Trophoblast cell (in vitro differentiated cells and primary cell): ENCODE data around the gene FAM193A.
A peak's percentile ranks its signal among the peaks of the same experiment; 100 is the strongest.

Source experiments
- DNase-seq, 2 donors: peaks; one replicate each; pipeline ENCODE4 v3.0.0-alpha.2; 2016
- H2AFZ ChIP-seq: 2 replicates; pipeline ENCODE4 v1.6.1; 2013; ENCODE audit warnings: low read length, moderate library complexity, mild to moderate bottlenecking; ENCODE audit not compliant: insufficient read depth, poor library complexity
- H2AK5ac ChIP-seq: 2 replicates; pipeline ENCODE4 v1.6.1; 2013; ENCODE audit warnings: mild to moderate bottlenecking, low read length
- H2BK120ac ChIP-seq: 2 replicates; pipeline ENCODE4 v1.6.1; 2013; ENCODE audit warnings: low read length, mild to moderate bottlenecking, moderate library complexity; ENCODE audit not compliant: insufficient read depth, poor library complexity
- H2BK12ac ChIP-seq: 2 replicates; pipeline ENCODE4 v1.6.1; 2013; ENCODE audit warnings: mild to moderate bottlenecking, low read length, moderate library complexity
- H2BK5ac ChIP-seq: 2 replicates; pipeline ENCODE4 v1.6.1; 2013; ENCODE audit warnings: low read length, low read depth, moderate library complexity, mild to moderate bottlenecking; ENCODE audit not compliant: poor library complexity
- H3K14ac ChIP-seq: 2 replicates; pipeline ENCODE4 v1.6.1; 2013; ENCODE audit warnings: mild to moderate bottlenecking, low read length
- H3K18ac ChIP-seq: 2 replicates; pipeline ENCODE4 v1.6.1; 2013; ENCODE audit warnings: mild to moderate bottlenecking, low read length
- H3K23ac ChIP-seq: 2 replicates; pipeline ENCODE4 v1.6.1; 2013; ENCODE audit warnings: low read length
- H3K27ac ChIP-seq: 2 replicates; pipeline ENCODE4 v1.5.1; 2013; ENCODE audit warnings: low read depth, mild to moderate bottlenecking, inconsistent platforms, low read length, moderate library complexity
- H3K27me3 ChIP-seq: 2 replicates; pipeline ENCODE4 v1.6.1; 2013; ENCODE audit warnings: inconsistent platforms, mild to moderate bottlenecking, low read length, moderate library complexity; ENCODE audit not compliant: insufficient read depth
- H3K36me3 ChIP-seq, 2 experiments: 1 replicate in 1 of 2; 2 replicates in 1 of 2; pipeline ENCODE4 v1.6.1; 2013; ENCODE audit warnings: low read length in 2 of 2, mild to moderate bottlenecking in 2 of 2, moderate library complexity in 1 of 2; ENCODE audit not compliant: insufficient read depth in 2 of 2, control insufficient read depth in 1 of 2
- H3K4ac ChIP-seq: 2 replicates; pipeline ENCODE4 v1.6.1; 2013; ENCODE audit warnings: low read depth, mild to moderate bottlenecking, low read length, moderate library complexity
- H3K4me1 ChIP-seq, 2 experiments: 1 replicate in 1 of 2; 2 replicates in 1 of 2; pipeline ENCODE4 v1.6.1; 2013; ENCODE audit warnings: low read length in 2 of 2, mild to moderate bottlenecking in 2 of 2, moderate library complexity in 1 of 2; ENCODE audit not compliant: insufficient read depth in 2 of 2, control insufficient read depth in 1 of 2
- H3K4me2 ChIP-seq: 2 replicates; pipeline ENCODE4 v1.6.1; 2013; ENCODE audit warnings: inconsistent platforms, mild to moderate bottlenecking, low read length, moderate library complexity
- H3K4me3 ChIP-seq: 2 replicates; pipeline ENCODE4 v1.5.1; 2013; ENCODE audit warnings: mild to moderate bottlenecking, low read depth, low read length, inconsistent platforms
- H3K79me1 ChIP-seq: one replicate; pipeline ENCODE4 v1.6.1; 2013; ENCODE audit warnings: low read length
- H3K79me2 ChIP-seq: 2 replicates; pipeline ENCODE4 v1.6.1; 2013; ENCODE audit warnings: low read length, mild to moderate bottlenecking; ENCODE audit not compliant: control insufficient read depth, insufficient read depth, poor library complexity
- H3K9ac ChIP-seq: 2 replicates; pipeline ENCODE4 v1.6.1; 2013; ENCODE audit warnings: mild to moderate bottlenecking, low read length
- H3K9me3 ChIP-seq: 2 replicates; pipeline ENCODE4 v1.6.1; 2013; ENCODE audit warnings: low read depth, mild to moderate bottlenecking, control low read depth, inconsistent platforms, low read length; ENCODE audit not compliant: insufficient read depth
- H4K12ac ChIP-seq: 2 replicates; pipeline ENCODE4 v1.6.1; 2013; ENCODE audit warnings: low read depth, mild to moderate bottlenecking, low read length, moderate library complexity
- H4K8ac ChIP-seq: 2 replicates; pipeline ENCODE4 v1.6.1; 2013; ENCODE audit warnings: low read depth, mild to moderate bottlenecking, low read length, moderate library complexity
- H4K91ac ChIP-seq: one replicate; pipeline ENCODE4 v1.6.1; 2013; ENCODE audit warnings: low read depth, mild to moderate bottlenecking, low read length, moderate library complexity
- WGBS: extraction: QIAGEN DNeasy Blood & Tissue Kit; methylation state at CpG from one replicate; pipeline ENCODE4 v1.1.7; 2013; ENCODE audit warnings: missing lambda C conversion rate; ENCODE audit not compliant: insufficient read length, insufficient coverage; ENCODE audit errors: extremely low coverage; 5-methylcytosine and 5-hydroxymethylcytosine counted together

Gene FAM193A

DNA sequence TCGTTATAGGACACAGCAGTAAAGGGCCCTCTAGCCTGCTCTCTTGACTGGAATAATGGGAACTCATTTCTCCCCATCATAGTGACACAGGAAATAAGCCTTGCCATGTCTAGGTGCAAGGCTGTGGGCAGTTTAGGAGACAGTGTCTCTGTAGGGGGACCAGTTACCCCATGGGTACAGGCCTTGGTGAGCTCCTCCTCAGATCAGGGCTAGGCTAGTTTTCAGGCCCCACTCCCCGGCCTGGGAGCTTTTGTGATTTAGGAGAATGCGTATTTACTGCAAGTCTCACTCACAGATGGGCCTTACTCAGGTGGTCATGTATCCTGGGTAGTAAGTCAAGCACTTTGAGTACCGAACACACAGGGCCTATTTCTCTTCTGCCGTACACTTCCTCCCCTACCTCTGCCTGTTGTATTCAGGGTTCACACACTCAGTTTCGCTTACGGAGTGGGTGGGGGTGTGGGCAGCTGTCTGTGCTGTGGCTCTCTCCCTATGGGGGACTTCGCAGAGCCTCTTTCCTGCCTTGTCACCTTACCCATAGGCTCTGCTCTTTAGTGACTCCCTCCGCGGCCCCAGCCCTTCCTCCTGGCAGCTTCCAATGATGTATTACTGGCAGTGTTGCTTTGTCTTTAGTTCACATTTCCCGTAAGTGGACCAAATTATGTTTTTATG lies 34.2 kb downstream of the FAM193A start:
- Histone ChIP-seq H3K27me3 (no peaks in the 10 kb centered on the region), H2BK5ac (no peak overlapping the region), H3K36me3 (peaks cover 0 to 2% of the 10 kb centered on the region in 2 experiments), H4K91ac (no peak overlapping the region), H3K27ac (no peak overlapping the region), H3K9ac (no peak overlapping the region), H2BK12ac (no peak overlapping the region), H3K4me2 (no peak overlapping the region), H3K23ac (no peak overlapping the region), H4K8ac (no peak overlapping the region), H3K4me1 (peaks cover 0 to 3% of the 10 kb centered on the region in 2 experiments), H2BK120ac (no peak overlapping the region), H2AFZ (no peak overlapping the region), H3K79me2 (peaks cover 12% of the 10 kb centered on the region), H2AK5ac (no peak overlapping the region), H3K14ac (no peak overlapping the region), H3K18ac (no peak overlapping the region), H3K9me3 (peaks cover 3% of the 10 kb centered on the region), H4K12ac (no peak overlapping the region), H3K4me3 (no peak overlapping the region), H3K4ac (peak overlapping the region; percentile 61), H3K79me1 (no peaks in the 10 kb centered on the region)
- WGBS = no CpG with 5 or more reads among the region's 11 CpGs
- no peak for DNase-seq

- Histone ChIP-seq H3K27ac (no peak overlapping the region), H3K4me2 (no peak overlapping the region), H3K4me3 (no peak overlapping the region), H3K4ac (no peak overlapping the region), H3K23ac (no peak overlapping the region), H2BK5ac (no peak overlapping the region), H4K12ac (no peak overlapping the region), H3K79me1 (no peaks in the 10 kb centered on the region), H3K27me3 (no peaks in the 10 kb centered on the region), H4K8ac (no peak overlapping the region), H3K18ac (no peak overlapping the region), H3K4me1 (peaks cover 0 to 3% of the 10 kb centered on the region in 2 experiments), H3K36me3 (peaks cover 0 to 4% of the 10 kb centered on the region in 2 experiments), H4K91ac (no peak overlapping the region), H3K14ac (no peak overlapping the region), H2BK120ac (no peak overlapping the region), H2BK12ac (no peak overlapping the region), H2AK5ac (no peak overlapping the region), H2AFZ (no peak overlapping the region), H3K79me2 (peaks cover 12% of the 10 kb centered on the region), H3K9me3 (peaks cover 3% of the 10 kb centered on the region), H3K9ac (no peak overlapping the region)
- DNase-seq = no peak
- no CpG with 5 or more reads among the region's 12 CpGs for WGBS
Observed at GRCh38 chr4:2572076-2572475, 35.6 kb downstream of the FAM193A start.

DNA sequence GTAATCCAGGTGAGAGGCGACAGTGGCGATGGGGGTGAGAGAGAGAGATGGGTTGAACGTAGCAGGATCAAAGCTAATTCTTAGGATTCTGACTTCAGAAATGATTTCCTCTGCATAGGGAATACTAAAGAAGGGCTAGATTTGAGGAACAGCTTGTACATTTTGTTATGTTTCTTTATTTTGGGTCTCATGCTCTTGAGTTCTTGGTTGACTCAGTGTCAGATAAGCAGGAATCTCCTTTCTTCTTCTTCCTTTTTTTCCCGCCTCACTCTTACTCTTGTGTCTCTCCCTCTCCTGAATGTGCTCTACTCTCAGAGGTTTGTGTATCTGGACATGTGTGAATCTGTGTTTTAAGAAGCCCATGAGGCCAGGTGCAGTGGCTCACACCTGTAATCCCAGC lies 36.4 kb downstream of the FAM193A start:
- no peak overlapping the region for H2BK120ac ChIP-seq
- no peak overlapping the region for H3K4me3 ChIP-seq
- no peak overlapping the region for H3K23ac ChIP-seq
- no peak for DNase-seq
- H3K4ac ChIP-seq = no peak overlapping the region
- no peak overlapping the region for H3K9ac ChIP-seq
- H2AFZ ChIP-seq = no peak overlapping the region
- H2BK12ac ChIP-seq = no peak overlapping the region
- H3K4me1 ChIP-seq = peaks cover 0 to 3% of the 10 kb centered on the region in 2 experiments
- H3K79me1 ChIP-seq = no peaks in the 10 kb centered on the region
- peaks cover 0 to 4% of the 10 kb centered on the region in 2 experiments for H3K36me3 ChIP-seq
- H4K91ac ChIP-seq = no peak overlapping the region
- no peak overlapping the region for H2AK5ac ChIP-seq
- H3K4me2 ChIP-seq = no peak overlapping the region
- no peak overlapping the region for H3K18ac ChIP-seq
- no peaks in the 10 kb centered on the region for H3K27me3 ChIP-seq
- WGBS = no CpG with 5 or more reads among the region's 4 CpGs
- no peak overlapping the region for H4K12ac ChIP-seq
- peaks cover 3% of the 10 kb centered on the region for H3K9me3 ChIP-seq
- H4K8ac ChIP-seq = no peak overlapping the region
- H3K14ac ChIP-seq = no peak overlapping the region
- peaks cover 9% of the 10 kb centered on the region for H3K79me2 ChIP-seq
- H3K27ac ChIP-seq = no peak overlapping the region
- no peak overlapping the region for H2BK5ac ChIP-seq

DNA sequence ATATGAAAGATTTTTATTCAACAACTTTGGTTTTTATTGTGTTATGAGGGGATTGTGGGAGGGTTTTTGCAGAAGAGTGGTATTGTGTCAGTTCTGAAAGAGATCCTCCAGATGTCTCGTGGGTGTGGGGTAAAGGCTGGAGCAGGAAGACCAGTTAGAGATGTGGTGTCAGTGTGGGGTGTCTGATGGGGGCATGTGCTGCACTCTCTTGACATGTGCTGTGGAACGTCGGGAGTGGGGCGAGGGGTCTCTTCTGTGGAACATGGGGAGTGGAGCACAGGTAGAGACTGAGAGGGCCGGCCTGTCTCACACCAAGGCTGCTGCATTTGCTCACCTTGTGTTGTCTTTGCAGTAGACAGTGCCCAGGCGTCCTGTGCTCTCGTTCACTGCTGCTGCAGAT lies 37.6 kb downstream of the FAM193A start:
- no peaks in the 10 kb centered on the region for H3K79me1 ChIP-seq
- no peak overlapping the region for H3K14ac ChIP-seq
- peaks cover 3% of the 10 kb centered on the region for H3K9me3 ChIP-seq
- no peak overlapping the region for H3K27ac ChIP-seq
- no peak overlapping the region for H3K4ac ChIP-seq
- no peak overlapping the region for H2BK5ac ChIP-seq
- H4K12ac ChIP-seq = no peak overlapping the region
- no CpG with 5 or more reads among the region's 7 CpGs for WGBS
- H2AFZ ChIP-seq = no peak overlapping the region
- H3K4me1 ChIP-seq = peaks cover 0 to 3% of the 10 kb centered on the region in 2 experiments
- no peak overlapping the region for H2BK12ac ChIP-seq
- H2AK5ac ChIP-seq = no peak overlapping the region
- H2BK120ac ChIP-seq = no peak overlapping the region
- no peak overlapping the region for H3K23ac ChIP-seq
- DNase-seq = no peak
- H3K18ac ChIP-seq = no peak overlapping the region
- H3K9ac ChIP-seq = no peak overlapping the region
- no peaks in the 10 kb centered on the region for H3K27me3 ChIP-seq
- no peak overlapping the region for H4K91ac ChIP-seq
- H3K36me3 ChIP-seq = peaks cover 0 to 4% of the 10 kb centered on the region in 2 experiments
- peaks cover 9% of the 10 kb centered on the region for H3K79me2 ChIP-seq
- no peak overlapping the region for H3K4me2 ChIP-seq
- H4K8ac ChIP-seq = no peak overlapping the region
- no peak overlapping the region for H3K4me3 ChIP-seq
